ENCODE data around the gene ATP8B2. TPM values are rescaled to one million over a fixed set of nuclear protein-coding genes. Genes with fewer than 3 reads are reported as not detected.
"Not testable (repeated sequence)": the region's sequence is repeated elsewhere in the genome, so short reads cannot be mapped to it uniquely, and the experiment has no call there.

Gene ATP8B2
- total RNA-seq, 3 donors from 2014 or later, result 3.8 to 36.1 (median 16.1) TPM

- Histone ChIP-seq H3K36me3 (ENCODE audit: low read depth) (no peaks in the 10 kb centered on the region), H3K4me3 (no peak overlapping the region), H3K9me3 (peaks cover 33% of the 10 kb centered on the region), H3K4me1 (ENCODE audit: low read depth) (no peaks in the 10 kb centered on the region)
- intact Hi-C loops (cut with DNase I, micrococcal nuclease), result no loop called here
- DNase-seq (no peak), ATAC-seq (no peak)
- TF ChIP-seq CTCF (IDR thresholded peaks at IDR 0.05), result no peak
Measured at GRCh38 chr1:154295408-154296235, 29.7 kb upstream of the ATP8B2 start.

GRCh38 chr1:154301582-154301981, 23.7 kb upstream of the ATP8B2 start:
- DNase-seq, result no peak
- intact Hi-C loops (cut with DNase I, micrococcal nuclease), result no loop called here

GRCh38 chr1:154304664-154305337, 20.5 kb upstream of the ATP8B2 start:
- ATAC-seq, result no peak
- no peak for TF ChIP-seq CTCF (IDR thresholded peaks at IDR 0.05)

More at GRCh38 chr1:154301582-154301981, 23.7 kb upstream of the ATP8B2 start:
- no peak for TF ChIP-seq CTCF (IDR thresholded peaks at IDR 0.05)
- Histone ChIP-seq H3K9me3 (peaks cover 5% of the 10 kb centered on the region), H3K36me3 (ENCODE audit: low read depth) (no peaks in the 10 kb centered on the region), H3K4me1 (ENCODE audit: low read depth) (no peaks in the 10 kb centered on the region), H3K4me3 (no peak overlapping the region)
- no peak for ATAC-seq

GRCh38 chr1:154306151-154306550, 19.2 kb upstream of the ATP8B2 start:
- H3K36me3 ChIP-seq (ENCODE audit: low read depth), result no peaks in the 10 kb centered on the region
- no peak for ATAC-seq
- no peaks in the 10 kb centered on the region for H3K9me3 ChIP-seq
- TF ChIP-seq CTCF (IDR thresholded peaks at IDR 0.05), result no peak
- no peaks in the 10 kb centered on the region for H3K4me1 ChIP-seq (ENCODE audit: low read depth)
- intact Hi-C loops (cut with DNase I, micrococcal nuclease), result no loop called here
- no peak for DNase-seq
- no peak overlapping the region for H3K4me3 ChIP-seq

More at GRCh38 chr1:154304664-154305337, 20.5 kb upstream of the ATP8B2 start:
- DNase-seq, result no peak
- H3K4me1 ChIP-seq (ENCODE audit: low read depth), result no peaks in the 10 kb centered on the region
- H3K9me3 ChIP-seq, result no peaks in the 10 kb centered on the region
- intact Hi-C loops (cut with DNase I, micrococcal nuclease), result no loop called here
- H3K36me3 ChIP-seq (ENCODE audit: low read depth), result no peaks in the 10 kb centered on the region
- no peak overlapping the region for H3K4me3 ChIP-seq

GRCh38 chr1:154307670-154308270, 17.6 kb upstream of the ATP8B2 start:
- intact Hi-C loops (cut with DNase I, micrococcal nuclease); H3K4me1 ChIP-seq (ENCODE audit: low read depth); H3K9me3 ChIP-seq; H3K36me3 ChIP-seq (ENCODE audit: low read depth); DNase-seq; ATAC-seq; H3K4me3 ChIP-seq: not testable (repeated sequence)

- H3K36me3 ChIP-seq (ENCODE audit: low read depth); DNase-seq; H3K4me3 ChIP-seq; intact Hi-C loops (cut with DNase I, micrococcal nuclease); H3K9me3 ChIP-seq; ATAC-seq; H3K4me1 ChIP-seq (ENCODE audit: low read depth): not testable (repeated sequence)
Measured at GRCh38 chr1:154309136-154309535, 16.2 kb upstream of the ATP8B2 start.

- H3K4me3 ChIP-seq; ATAC-seq; DNase-seq; H3K4me1 ChIP-seq (ENCODE audit: low read depth); intact Hi-C loops (cut with DNase I, micrococcal nuclease); H3K9me3 ChIP-seq; H3K36me3 ChIP-seq (ENCODE audit: low read depth): not testable (repeated sequence)
Measured at GRCh38 chr1:154312229-154313065, 12.9 kb upstream of the ATP8B2 start.
